ENCODE data around the gene C2orf69.

Gene C2orf69

GRCh38 chr2:199882667-199883066 is 28.4 kb upstream of the C2orf69 start:
- Histone ChIP-seq H3K9me3 (ENCODE audit: low read length) (0 out of 2 replicates have a peak, but pooled peaks cover 4% of the 10 kb centered on the region), H3K27ac (ENCODE audit: low read depth, low read length, poor library complexity, severe bottlenecking) (no peak overlapping the region), H3K4me3 (ENCODE audit: low read depth, low read length, poor library complexity, severe bottlenecking) (no peak overlapping the region), H3K36me3 (ENCODE audit: insufficient read depth, low read length) (no peaks in the 10 kb centered on the region), H4K20me1 (ENCODE audit: insufficient read depth, low read length) (no peaks in the 10 kb centered on the region), H3F3A (ENCODE audit: insufficient read depth, low read length) (no peaks in the 10 kb centered on the region), H3K27me3 (ENCODE audit: insufficient read depth, low read length) (no peaks in the 10 kb centered on the region), H3K4me2 (ENCODE audit: low read length) (no peak overlapping the region), H3K9me2 (ENCODE audit: low read depth, low read length) (no peaks in the 10 kb centered on the region), H3K79me2 (ENCODE audit: insufficient read depth, low read length) (no peaks in the 10 kb centered on the region), H2AFZ (ENCODE audit: low read length) (no peak overlapping the region), H3K4me1 (ENCODE audit: insufficient read depth, low read length, severe bottlenecking) (no peaks in the 10 kb centered on the region), H3K9ac (ENCODE audit: low read length) (no peak overlapping the region)
- TF ChIP-seq EZH2 (IDR thresholded peaks at IDR 0.05; ENCODE audit: borderline replicate concordance, low read length) = no peak
- TF ChIP-seq, protein P1, sequence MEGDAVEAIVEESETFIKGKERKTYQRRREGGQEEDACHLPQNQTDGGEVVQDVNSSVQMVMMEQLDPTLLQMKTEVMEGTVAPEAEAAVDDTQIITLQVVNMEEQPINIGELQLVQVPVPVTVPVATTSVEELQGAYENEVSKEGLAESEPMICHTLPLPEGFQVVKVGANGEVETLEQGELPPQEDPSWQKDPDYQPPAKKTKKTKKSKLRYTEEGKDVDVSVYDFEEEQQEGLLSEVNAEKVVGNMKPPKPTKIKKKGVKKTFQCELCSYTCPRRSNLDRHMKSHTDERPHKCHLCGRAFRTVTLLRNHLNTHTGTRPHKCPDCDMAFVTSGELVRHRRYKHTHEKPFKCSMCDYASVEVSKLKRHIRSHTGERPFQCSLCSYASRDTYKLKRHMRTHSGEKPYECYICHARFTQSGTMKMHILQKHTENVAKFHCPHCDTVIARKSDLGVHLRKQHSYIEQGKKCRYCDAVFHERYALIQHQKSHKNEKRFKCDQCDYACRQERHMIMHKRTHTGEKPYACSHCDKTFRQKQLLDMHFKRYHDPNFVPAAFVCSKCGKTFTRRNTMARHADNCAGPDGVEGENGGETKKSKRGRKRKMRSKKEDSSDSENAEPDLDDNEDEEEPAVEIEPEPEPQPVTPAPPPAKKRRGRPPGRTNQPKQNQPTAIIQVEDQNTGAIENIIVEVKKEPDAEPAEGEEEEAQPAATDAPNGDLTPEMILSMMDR (IDR thresholded peaks at IDR 0.05; ENCODE audit: low read length) = no peak

- H3K27ac ChIP-seq (ENCODE audit: low read depth, low read length, poor library complexity, severe bottlenecking) = no peak overlapping the region
- H3K79me2 ChIP-seq (ENCODE audit: insufficient read depth, low read length) = no peaks in the 10 kb centered on the region
- H3K9me3 ChIP-seq (ENCODE audit: low read length) = 0 out of 2 replicates have a peak, but pooled peaks cover 4% of the 10 kb centered on the region
- no peak overlapping the region for H3K4me3 ChIP-seq (ENCODE audit: low read depth, low read length, poor library complexity, severe bottlenecking)
- H3K4me1 ChIP-seq (ENCODE audit: insufficient read depth, low read length, severe bottlenecking) = no peaks in the 10 kb centered on the region
- H3F3A ChIP-seq (ENCODE audit: insufficient read depth, low read length) = no peaks in the 10 kb centered on the region
- no peak overlapping the region for H3K9ac ChIP-seq (ENCODE audit: low read length)
- no peak for TF ChIP-seq EZH2 (IDR thresholded peaks at IDR 0.05; ENCODE audit: borderline replicate concordance, low read length)
- TF ChIP-seq, protein P1 (IDR thresholded peaks at IDR 0.05; ENCODE audit: low read length) = no peak
- no peaks in the 10 kb centered on the region for H3K36me3 ChIP-seq (ENCODE audit: insufficient read depth, low read length)
- no peaks in the 10 kb centered on the region for H4K20me1 ChIP-seq (ENCODE audit: insufficient read depth, low read length)
- H3K9me2 ChIP-seq (ENCODE audit: low read depth, low read length) = no peaks in the 10 kb centered on the region
- H3K4me2 ChIP-seq (ENCODE audit: low read length) = no peak overlapping the region
- H3K27me3 ChIP-seq (ENCODE audit: insufficient read depth, low read length) = no peaks in the 10 kb centered on the region
- no peak overlapping the region for H2AFZ ChIP-seq (ENCODE audit: low read length)
Measured at GRCh38 chr2:199883474-199884212, 27.4 kb upstream of the C2orf69 start.

GRCh38 chr2:199895406-199895805 is 15.7 kb upstream of the C2orf69 start:
- H3K36me3 ChIP-seq (ENCODE audit: insufficient read depth, low read length) = no peaks in the 10 kb centered on the region
- H3K4me1 ChIP-seq (ENCODE audit: insufficient read depth, low read length, severe bottlenecking) = no peaks in the 10 kb centered on the region
- no peaks in the 10 kb centered on the region for H3F3A ChIP-seq (ENCODE audit: insufficient read depth, low read length)
- H3K9me3 ChIP-seq (ENCODE audit: low read length) = no peaks in the 10 kb centered on the region
- no peak overlapping the region for H3K27ac ChIP-seq (ENCODE audit: low read depth, low read length, poor library complexity, severe bottlenecking)
- no peak overlapping the region for H3K9ac ChIP-seq (ENCODE audit: low read length)
- no peaks in the 10 kb centered on the region for H3K27me3 ChIP-seq (ENCODE audit: insufficient read depth, low read length)
- no peaks in the 10 kb centered on the region for H3K9me2 ChIP-seq (ENCODE audit: low read depth, low read length)
- no peak overlapping the region for H2AFZ ChIP-seq (ENCODE audit: low read length)
- TF ChIP-seq, protein P1 (IDR thresholded peaks at IDR 0.05; ENCODE audit: low read length) = no peak
- no peak for TF ChIP-seq EZH2 (IDR thresholded peaks at IDR 0.05; ENCODE audit: borderline replicate concordance, low read length)
- no peaks in the 10 kb centered on the region for H4K20me1 ChIP-seq (ENCODE audit: insufficient read depth, low read length)
- H3K79me2 ChIP-seq (ENCODE audit: insufficient read depth, low read length) = no peaks in the 10 kb centered on the region
- H3K4me2 ChIP-seq (ENCODE audit: low read length) = no peak overlapping the region
- no peak overlapping the region for H3K4me3 ChIP-seq (ENCODE audit: low read depth, low read length, poor library complexity, severe bottlenecking)

Measured in OCI-LY1 (cell line).